Left kidney (tissue), 2 donors: ENCODE data around the gene TRDN. TPM values are rescaled to one million over a fixed set of nuclear protein-coding genes. Genes with fewer than 3 reads are reported as not detected.
"Not testable (repeated sequence)": the region's sequence is repeated elsewhere in the genome, so short reads cannot be mapped to it uniquely, and the experiment has no call there.

Source experiments
- DNase-seq: peaks from one replicate; pipeline ENCODE4 v3.0.0-alpha.2; 2013
- polyA plus RNA-seq: library from polyadenylated mRNA; unstranded; fragments of 120-200 nt; gene quantifications from one replicate; pipeline ENCODE4 v1.2.1, GENCODE V29; 2013; ENCODE audit not compliant: insufficient read length

The TRDN gene
- polyA plus RNA-seq, 1 donor: 2.8 TPM

DNA sequence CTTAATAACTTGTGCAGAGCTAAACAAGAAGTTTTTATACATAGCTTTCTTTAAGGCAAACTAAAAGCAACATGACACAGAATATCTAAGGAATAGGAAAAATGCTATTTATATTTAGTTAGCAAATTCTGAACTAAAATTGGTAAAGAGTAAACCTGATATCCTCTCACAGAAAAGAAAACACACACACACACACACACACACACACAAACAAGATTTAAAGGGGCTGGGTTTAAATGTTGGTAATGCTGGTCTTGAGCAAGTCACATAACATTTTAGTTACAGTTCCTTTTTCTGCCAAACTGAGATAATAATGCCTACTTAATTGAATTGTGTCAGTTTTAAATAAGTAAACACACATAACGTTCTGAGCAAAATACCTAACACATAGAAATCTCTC lies 1.6 kb downstream of the TRDN start:
- DNase-seq: no peak

DNA sequence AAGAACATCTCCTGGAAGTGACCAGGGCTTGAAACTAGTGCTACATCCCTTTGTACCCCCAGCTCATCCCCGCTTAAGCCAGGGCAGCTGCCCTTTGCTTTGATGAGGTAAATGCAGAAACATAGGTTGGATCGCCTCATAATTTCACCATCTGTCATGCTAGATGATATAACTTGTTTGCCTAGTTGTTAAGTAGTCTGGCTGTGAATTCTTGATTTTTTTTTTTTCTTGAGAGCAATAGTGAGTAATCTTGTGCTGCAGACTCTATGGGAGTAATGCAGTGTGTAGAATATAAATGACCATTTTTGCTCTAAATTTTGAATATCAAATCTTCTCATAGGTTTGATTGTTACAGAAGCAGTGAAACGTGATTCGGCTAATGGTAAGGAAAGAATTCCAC lies 4.1 kb downstream of the TRDN start:
- DNase-seq: no peak

DNA sequence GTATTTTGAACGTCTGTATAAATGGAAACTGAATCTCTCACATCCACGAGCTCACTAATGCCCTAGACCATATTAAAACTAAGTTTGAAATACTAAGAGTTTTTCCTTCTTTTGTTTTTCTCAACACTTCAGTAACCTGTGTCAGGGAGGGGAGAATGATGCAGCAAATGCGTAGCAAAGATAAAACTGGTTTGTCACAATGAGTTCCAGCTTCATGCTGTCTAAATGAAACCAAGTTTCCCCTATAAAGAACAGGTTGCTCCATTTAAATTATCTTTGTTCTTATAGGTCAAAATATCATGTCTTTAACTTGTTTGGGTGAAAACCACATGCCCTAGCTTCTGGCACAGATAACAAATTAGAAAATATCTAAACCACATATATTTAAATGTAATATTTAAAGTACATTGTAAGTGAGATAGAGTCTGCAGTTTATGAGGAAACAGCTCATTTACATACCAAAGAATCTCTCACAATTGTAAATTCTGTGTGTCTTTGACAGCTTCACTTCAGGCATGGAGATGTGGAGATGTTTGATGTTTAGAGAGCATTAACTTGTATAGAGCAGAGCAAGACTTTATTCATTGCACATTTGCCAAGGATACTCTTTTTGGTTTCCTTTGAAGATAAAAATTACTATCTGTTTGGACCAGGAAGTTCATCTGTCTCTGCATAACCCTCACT lies 7.3 kb downstream of the TRDN start:
- no peak for DNase-seq

DNA sequence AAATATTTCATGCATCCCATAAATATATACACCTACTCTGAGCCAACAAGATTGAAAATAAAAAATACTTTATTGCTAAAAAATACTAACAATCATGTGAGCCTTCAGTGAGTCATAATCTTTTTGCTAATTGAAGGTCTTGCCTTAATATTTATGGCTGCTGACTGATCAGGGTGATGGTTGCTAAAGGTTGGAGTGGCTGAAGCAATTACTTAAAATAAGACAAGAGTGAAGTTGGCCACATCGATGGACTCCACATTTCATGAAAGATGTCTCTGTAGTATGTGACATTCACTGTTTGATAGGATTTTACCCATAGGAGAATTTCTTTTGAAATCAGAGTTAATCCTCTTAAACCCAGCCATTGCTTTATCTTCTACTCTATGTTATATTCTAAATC lies 11.1 kb downstream of the TRDN start:
- DNase-seq: no peak

DNA sequence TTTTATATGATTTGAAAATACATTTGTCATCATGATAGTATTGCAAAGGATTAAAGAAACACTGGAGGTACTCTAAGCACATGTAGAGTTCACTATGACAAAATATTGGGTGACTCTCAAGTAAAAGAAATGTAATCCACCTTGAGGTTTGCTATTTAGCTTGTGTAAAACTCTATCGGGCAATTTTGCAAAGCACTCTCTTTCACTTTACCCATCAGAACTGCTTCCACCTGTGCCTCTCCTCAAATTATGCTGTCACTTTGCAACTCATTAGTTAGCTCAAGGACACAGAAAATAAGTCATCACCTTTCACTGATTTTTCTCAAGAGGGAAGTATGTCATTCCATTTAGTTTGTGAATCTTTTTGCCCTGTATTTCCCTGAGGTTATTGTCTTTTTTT lies 14.0 kb downstream of the TRDN start:
- DNase-seq: no peak

DNA sequence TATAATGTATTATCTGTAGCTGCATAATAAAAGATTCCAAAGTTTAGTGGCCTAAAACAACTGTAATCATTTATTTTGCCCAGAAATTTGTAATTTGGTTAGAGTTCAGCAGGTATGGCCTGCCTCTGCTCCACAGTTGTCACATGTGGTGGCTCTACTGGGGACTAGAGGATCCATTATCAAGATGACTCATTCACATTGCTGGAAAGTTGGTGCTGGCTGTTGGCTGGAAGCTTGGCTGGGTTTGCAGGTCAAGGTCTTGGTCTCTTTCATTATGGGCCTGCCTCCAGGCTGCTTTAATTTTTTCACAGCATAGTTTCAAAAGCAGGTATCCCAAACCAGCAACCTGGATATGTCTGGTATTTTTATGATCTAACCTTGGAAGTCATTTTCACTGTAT lies 17.6 kb downstream of the TRDN start:
- no peak for DNase-seq

DNA sequence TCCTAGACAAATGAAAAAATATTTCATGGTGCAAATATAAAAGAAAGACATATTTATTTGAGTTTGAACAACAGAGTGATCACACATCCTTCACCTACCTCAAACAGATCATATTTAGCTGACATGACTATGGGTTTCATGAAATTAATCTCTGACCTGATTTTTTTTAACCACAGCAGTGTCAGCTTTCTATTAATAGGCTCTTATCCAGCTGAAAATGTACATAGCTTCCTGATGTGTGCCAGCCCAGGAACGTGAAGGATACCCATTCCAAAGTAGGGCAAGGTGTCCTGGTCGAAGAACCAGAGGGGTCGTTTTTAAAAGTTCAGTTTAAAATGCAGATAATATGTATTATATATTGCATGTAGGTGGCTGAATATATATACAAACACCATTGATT lies 19.8 kb downstream of the TRDN start:
- no peak for DNase-seq

DNA sequence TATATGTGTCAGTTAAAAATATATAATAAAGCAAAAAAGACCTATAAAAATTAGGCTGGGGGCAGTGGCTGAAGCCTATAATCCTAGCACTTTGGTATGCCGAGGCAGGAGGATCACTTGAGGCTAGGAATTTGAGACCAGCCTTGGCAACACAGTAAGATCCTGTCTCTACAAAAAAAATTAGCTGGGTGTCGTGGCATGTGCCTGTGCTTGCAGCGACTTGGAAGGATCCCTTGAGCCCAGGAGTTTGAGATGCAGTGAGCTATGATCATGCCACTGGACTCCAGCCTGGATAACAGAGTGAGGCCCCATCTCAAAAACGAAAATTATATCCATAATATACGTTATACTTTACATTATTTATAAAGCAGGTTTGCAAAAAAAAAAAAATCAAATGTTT lies 20.7 kb downstream of the TRDN start:
- no peak for DNase-seq

DNA sequence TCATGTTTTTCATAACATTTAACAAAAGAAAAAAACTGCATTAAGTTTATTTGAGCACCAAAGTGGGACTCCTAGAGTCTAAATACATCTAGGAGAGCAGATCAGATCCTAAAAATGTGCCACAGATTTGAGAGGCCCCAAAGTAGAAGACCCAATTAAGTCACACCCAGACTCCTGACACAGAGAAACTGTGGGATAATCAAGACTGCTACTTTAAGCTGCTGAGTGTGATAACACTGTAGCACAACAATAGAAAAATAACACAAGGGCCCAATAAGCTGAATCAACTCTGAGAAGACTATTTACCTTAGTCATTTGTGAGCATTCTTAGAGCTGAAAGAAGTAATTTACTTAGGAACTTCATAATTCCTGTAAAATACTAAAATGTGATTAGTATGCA lies 26.0 kb downstream of the TRDN start:
- DNase-seq: no peak

DNA sequence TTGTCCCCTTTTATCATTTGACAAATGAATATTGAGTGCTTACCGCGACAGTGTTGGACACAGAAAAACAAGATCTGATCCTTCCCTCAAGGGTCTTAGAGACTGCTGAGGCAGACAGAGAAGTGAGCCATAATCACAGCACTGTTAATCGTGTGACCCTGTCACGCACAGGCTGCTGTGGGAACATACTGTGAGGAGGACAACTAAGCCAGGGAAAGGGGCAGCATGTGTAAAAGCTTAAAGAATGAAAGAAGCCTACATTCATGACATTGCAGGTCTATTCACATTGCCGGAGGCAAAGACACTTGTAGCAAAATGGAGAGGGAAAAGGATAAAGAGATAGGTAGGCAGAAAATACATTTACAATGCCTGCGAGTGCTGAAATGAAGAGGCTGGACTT lies 32.7 kb downstream of the TRDN start:
- DNase-seq: no peak

DNA sequence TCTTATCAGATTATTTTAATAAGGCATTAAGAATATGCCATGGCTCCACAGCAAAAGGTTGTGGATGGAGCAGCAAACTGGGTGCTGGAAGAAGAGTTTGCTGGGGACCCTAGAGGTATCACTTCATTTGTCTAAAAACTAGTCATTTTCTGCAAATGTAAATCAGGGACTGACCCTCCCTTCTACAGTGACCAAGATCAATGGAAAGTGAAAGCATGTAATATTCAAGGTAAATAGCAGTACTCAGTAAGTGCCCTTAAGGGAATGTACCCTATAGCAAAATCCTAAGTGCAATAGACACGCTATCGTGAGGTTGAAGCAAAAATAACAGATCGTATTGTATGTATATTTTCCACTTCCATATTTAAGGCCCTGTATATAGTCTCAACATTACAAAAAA lies 38.7 kb downstream of the TRDN start:
- DNase-seq: no peak

DNA sequence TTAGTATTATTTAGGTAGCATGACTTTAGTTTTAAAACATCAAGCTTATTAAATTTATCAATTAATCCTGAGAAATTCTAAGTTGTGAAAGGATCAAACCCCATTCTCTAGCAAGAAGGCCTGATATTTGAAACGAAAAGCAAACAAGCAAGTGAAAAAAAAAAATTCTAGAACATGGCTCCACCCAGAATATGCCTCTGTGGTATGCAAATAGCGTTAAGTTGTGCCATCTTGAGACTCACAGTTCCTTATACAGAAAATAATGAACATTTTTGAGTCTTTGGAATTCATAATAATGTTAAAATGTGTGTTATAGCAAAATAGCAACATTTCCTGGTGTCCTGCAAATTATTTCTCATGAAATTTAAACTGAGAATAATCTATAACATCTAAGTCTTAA lies 42.0 kb downstream of the TRDN start:
- no peak for DNase-seq

DNA sequence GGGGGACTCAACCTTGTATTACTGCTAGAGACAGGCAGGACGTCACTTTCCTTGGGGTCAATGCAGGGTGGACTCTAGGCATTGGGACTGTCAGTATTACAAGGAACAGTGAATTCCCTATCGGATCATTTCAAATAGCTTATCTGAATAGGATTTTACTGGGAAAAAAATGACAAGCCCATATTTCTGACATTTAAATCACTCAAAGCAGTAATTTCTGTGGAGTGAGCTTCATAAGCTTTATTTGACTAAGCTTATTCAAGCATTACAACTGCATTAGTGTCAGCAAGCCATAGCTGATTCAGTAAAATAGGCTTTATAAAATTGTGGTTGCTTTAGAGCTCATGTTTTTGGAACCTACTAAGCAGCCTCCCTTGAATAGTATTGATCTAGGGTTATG lies 44.3 kb downstream of the TRDN start:
- no peak for DNase-seq

DNA sequence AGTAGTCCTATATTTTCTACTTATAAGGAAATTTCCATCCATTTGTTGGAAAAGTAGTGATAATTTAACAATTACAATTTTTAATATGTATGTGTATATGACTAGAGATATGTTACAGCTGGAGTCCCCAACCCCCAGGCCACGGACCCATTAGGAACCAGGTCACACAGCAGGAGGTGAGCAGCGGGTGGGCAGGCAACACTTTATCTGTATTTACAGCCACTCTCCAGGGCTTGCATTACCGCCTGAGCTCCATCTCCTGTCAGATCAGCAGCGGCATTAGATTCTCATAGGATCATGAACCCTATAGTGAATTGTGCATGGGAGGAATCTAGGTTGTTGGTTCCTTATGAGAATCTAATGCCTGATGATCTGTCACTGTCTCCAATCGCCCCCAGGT lies 46.8 kb downstream of the TRDN start:
- no peak for DNase-seq

DNA sequence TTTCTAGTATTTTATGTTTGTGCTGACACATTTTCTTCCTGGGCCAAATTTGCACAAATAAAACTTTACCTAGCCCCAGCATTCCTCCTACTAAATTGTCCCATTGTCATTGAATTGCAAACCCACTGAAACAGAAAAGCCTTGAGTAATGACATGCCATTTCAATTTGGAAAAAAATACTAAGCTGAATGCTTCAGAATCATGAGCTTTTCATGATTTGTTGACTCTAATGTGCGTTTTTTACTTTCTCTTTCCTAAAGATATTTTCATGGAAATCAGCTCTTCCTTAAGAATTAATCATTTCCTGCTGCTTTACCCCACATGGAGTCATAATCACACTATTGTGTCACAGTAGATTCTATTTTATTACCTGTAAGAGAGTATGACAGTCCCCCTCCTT lies 47.4 kb downstream of the TRDN start:
- DNase-seq: no peak

DNA sequence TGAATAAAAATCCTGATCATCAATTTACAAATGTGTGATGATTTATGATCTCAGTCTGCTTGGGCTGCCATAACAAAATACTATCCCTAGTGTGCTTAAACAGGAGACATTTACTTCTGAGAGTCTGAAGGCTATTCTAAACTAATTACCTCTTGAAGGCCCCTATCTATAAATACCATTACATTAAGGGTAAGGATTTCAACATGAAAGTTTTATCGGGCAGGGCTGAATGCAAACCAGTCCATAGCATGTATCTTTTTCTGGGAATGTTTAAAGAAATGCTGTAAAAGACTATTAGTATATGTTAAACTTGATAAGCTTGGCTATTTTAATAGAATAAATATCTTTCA lies 48.2 kb downstream of the TRDN start:
- DNase-seq: no peak

DNA sequence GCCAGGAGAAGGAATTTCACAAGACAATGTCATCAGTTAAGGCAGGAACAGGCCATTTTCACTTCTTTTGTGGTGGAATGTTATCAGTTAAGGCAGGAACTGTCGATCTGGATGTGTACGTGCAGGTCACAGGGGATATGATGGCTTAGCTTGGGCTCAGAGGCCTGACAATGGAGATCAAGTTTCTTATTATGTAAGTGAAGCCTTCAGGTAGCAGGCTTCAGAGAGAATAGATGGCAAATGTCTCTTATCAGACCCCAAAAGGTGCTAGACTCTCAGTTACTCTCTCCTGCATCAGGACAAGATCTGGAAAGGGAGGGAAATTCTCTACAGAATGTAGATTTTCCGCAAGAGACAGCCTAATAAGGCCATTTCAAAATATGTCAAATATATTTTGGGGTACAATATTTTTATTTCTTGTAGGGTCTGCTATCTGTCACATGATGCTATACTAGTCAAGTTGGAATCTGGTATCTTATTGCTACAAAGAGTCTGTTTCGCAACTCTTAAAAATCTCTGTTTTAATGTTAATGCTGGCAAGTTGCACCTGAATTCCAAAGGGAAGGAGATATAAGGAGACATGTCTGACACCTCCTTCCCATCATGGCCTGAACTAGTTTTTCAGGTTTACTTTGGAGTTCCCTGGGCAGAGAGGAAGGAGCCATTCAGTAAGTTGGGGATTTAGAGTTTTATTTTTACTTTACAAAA lies 48.8 kb downstream of the TRDN start:
- DNase-seq: no peak

DNA sequence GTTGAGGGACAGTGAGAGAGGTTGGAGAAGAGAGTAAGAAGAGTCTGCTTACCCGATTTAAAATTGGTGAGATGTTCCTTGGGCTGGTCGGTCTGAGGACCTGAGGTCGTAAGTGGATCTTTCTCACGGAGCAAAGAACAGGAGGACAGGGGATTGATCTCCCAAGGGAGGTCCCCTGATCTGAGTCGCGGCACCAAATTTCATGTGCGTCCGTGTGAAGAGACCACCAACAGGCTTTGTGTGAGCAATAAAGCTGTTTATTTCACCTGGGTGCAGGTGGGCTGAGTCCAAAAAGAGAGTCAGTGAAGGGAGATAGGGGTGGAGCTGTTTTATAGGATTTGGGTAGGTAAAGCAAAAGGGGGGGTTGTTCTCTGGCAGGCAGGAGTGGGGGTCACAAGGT lies 49.3 kb downstream of the TRDN start:
- DNase-seq: not testable (repeated sequence)

DNA sequence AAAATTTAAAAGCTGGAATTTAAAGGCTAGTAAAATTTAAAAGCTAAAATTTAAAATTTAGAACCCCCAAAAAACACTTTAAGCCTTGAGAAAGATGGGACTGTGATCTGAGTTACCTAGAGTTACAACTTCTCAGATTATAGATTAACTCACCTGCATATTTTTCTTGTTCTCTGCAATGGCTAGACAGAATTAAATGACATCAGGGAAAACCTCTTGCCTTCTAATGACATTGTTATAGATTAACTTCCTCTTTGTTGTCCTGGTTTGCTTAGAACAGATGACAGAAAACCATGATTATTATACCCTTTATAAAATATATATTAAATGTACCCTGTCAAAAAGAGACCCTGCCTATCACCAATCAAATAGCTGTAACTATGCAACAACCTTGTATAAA lies 56.4 kb downstream of the TRDN start:
- no peak for DNase-seq

DNA sequence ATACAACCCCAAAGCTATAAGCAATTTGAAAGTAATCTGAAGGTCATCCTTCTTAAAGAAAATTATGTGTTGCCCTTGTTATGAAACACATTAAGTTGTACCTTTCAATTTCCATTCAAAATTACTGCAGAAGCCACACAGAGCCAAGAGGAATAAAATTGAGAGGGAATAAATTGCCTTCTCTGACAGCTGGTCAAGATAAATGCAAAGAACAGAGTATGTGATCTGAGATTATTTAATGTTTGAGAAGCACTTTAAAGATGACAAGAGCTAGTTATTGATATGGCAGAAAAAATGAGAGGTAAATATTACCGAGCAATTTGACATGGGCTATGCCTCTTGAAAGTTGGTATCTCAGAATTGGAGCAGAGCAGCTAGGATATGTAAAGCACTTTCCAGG lies 61.6 kb downstream of the TRDN start:
- DNase-seq: no peak

DNA sequence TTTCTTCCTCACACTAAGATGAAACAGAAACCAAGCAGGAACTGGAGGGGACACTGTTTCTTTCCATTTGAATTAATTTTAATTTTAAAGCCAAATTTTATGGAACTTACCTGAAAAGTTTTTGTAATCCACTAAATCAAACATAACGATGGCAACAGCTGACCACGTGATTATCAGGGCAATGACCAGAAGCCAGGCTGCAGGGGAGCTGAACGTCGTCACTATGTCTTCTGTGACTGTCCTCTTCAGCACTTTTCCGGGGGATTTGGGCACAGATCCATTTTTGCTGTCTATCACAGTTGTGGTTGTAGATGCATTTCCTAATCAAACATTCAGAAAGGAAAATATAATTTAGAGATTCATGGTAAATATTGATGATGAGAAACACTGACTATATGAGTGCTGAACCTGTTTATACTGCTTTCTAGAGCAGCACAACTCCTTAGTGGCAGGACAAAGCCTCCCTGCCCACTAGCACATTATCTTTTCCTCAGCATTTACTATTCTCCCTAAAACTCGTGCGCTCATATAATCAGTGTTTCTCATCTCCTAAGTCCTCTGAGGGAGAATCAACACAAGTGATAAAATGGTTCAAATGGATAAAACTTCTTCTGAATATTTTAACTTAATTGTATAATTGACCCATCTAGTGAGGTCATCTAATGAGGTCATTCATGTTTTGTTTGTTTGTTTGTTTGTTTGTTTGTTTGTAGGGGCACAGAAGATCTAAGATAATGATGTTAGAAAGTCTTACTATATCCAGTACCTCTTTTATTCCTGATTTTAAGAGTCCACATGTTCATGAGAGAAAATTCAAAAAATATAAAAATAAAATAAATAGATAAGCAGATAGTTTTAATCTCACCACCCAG lies 65.7 kb downstream of the TRDN start:
- no peak for DNase-seq

DNA sequence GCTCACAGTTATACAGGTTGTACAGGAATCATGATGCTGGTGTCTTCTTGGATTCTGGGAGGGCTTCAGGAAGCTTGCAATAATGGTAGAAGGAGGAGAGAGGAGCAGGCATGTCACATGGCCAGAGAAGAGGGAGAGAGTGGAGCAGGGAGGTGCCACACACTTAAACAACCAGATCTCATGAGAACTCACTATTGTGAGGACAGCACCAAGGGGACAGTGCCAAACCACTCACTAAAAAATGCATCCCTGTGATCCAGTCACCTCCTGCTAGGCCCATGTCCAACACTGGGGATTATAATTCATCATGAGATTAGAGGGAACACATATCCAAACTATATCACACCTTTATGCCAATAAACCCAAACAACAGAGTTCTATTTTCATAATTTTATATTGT lies 67.2 kb downstream of the TRDN start:
- no peak for DNase-seq

DNA sequence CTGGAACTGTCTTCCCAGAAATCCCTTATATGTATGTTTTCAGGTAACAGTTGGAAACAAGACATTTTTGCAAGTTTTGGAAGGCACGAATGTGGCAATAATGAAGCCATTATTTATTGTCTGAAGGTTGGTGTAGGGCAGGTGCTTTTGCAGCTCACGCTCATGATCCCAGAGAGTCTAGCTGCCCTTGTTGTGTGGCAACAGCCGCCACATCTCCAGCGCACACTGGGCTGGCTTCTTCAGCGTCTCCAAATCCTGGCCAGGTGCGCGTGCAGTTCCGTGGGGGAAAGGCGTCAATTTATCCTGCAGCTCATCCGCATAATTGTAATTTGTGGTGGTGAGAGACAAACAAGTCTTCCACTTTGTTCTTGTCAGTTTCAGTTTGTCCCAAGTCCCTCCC lies 71.2 kb downstream of the TRDN start:
- no peak for DNase-seq

DNA sequence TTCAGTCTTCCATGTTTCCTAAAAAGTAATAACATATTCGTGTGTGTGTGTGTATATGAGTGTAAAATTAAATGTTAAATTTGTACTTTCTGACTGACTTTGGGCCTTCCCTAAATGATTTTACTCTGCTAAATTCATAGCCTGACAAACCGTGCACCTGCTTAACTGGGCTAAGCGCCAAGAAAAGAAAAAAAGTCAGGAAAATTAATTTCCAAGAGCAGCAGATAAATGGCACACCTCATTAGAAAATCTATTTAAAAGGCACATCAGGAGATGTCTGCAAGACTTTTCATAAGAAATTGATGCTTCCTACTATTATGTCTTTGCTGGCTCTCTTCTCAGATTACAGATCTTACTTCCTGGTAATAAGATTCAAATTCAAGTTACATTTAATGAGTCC lies 72.4 kb downstream of the TRDN start:
- DNase-seq: no peak
